ENCODE data around the gene CYSRT1. TPM values are rescaled to one million over a fixed set of nuclear protein-coding genes. Genes with fewer than 3 reads are reported as not detected.

CYSRT1 gene
- total and polyA plus RNA-seq, 7 experiments from 2014 or later: 0.45 to 0.63 (median 0.49) TPM; not detected in 3

DNA sequence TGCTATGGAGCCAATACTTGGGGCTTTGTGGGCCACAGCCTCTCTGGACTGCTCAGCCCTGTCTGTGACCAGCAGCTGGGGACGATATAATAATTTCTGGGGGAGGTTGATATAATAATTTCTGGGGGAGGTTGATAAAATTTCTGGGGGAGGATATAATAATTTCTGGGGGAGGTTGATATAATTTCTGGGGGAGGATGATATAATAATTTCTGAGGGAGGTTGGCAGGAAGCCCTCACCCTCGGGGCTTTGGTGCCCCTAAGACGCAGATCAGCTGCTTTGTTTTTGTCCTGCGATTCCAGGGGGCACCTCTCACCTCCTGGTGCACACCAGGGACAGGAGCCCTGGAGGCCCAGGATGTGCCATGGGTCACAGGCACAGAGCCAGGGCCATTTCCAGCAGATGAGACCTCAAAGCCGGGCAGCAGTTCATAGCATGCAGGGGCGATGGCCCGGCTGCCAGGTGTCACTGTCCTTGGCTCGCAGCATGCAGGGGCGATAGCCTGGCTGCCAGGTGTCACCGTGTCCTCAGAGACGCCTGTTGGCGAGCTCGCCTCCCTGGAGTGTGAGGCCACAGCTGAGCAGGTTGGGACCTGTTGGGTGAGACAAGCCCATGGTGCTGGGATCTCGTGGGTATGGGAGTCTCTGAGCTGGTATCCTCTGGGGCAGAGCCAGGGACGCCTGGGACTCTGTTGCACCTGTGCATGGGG, 48.8 kb downstream of the CYSRT1 start:
- H3K27ac Mint-ChIP-seq: no peak overlapping the region
- H3K9me3 Mint-ChIP-seq: no peaks in the 10 kb centered on the region
- CTCF ChIA-PET: interaction anchor here (0.8 kb wide), 1 partner anchor 90 kb away, joined by 3 read pairs; no protein-coding TSS in a partner anchor
- Histone ChIP-seq H3K27me3 (ENCODE audit: control insufficient read depth in 2 of 2, insufficient read depth in 2 of 2, low read length in 2 of 2) (no peaks in the 10 kb centered on the region), H3K4me3 (ENCODE audit: low read length) (no peak overlapping the region), H3K27ac (ENCODE audit: low read depth, low read length) (no peak overlapping the region), H3K4me1 (ENCODE audit: control insufficient read depth in 2 of 2, insufficient read depth in 2 of 2, low read length in 2 of 2) (peaks cover 0 to 30% of the 10 kb centered on the region in 2 donors), H3K36me3 (ENCODE audit: control insufficient read depth in 2 of 3, insufficient read depth in 3 of 3, low read length in 3 of 3) (peaks cover 0 to 29% (median 0%) of the 10 kb centered on the region in 3 experiments), H3K9me3 (ENCODE audit: control insufficient read depth in 2 of 3, low read length in 3 of 3) (no peaks in the 10 kb centered on the region)
- intact Hi-C loops (cut with micrococcal nuclease): no loop called here
- POLR2A ChIA-PET: interaction anchor here (1.3 kb wide), 1 partner anchor 33 kb away, joined by 4 read pairs; the partner anchor contains the start of gene TUBB4B
- H3K4me3 Mint-ChIP-seq: no peak overlapping the region
- peaks cover 1 to 20% (median 4%) of the 10 kb centered on the region in 5 donors for H3K36me3 Mint-ChIP-seq
- ATAC-seq (no peak), DNase-seq (no peak)
- peaks cover 15 to 33% (median 26%) of the 10 kb centered on the region in 7 donors for H3K4me1 Mint-ChIP-seq
- H3K27me3 Mint-ChIP-seq: no peaks in the 10 kb centered on the region

DNA sequence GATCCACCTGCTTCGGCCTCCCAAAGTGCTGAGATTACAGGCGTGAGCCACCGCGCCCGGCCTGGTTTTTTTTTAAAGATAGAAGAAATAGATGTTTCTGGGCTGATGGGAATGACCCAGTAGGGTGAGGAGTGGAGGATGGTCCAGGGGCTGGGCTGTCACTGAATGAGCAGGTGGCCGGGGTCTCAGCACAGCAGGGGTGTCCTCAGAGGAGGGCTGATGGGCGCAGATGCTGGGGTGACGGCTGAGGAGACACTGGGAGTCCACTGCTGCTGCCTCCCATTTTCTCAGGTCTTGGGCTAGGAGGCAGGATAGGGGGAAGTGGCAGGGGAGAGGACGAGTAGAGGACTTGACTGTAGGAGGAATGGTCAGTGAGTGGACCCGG, 50.2 kb downstream of the CYSRT1 start:
- H3K4me3 Mint-ChIP-seq: peak overlapping the region in 1 of 10 donors; percentile 57
- Histone ChIP-seq H3K27ac (ENCODE audit: low read depth, low read length) (no peak overlapping the region), H3K36me3 (ENCODE audit: control insufficient read depth in 2 of 3, insufficient read depth in 3 of 3, low read length in 3 of 3) (peaks cover 0 to 19% (median 0%) of the 10 kb centered on the region in 3 experiments), H3K4me1 (ENCODE audit: control insufficient read depth in 2 of 2, insufficient read depth in 2 of 2, low read length in 2 of 2) (peaks cover 0 to 30% of the 10 kb centered on the region in 2 donors), H3K9me3 (ENCODE audit: control insufficient read depth in 2 of 3, low read length in 3 of 3) (no peaks in the 10 kb centered on the region), H3K4me3 (ENCODE audit: low read length) (no peak overlapping the region), H3K27me3 (ENCODE audit: control insufficient read depth in 2 of 2, insufficient read depth in 2 of 2, low read length in 2 of 2) (no peaks in the 10 kb centered on the region)
- ChIA-PET CTCF (no interaction called here), POLR2A (no interaction called here)
- intact Hi-C loops (cut with micrococcal nuclease): no loop called here
- no peak for DNase-seq
- peak overlapping the region in 2 of 9 donors; percentile 32 to 51 for H3K27ac Mint-ChIP-seq
- ATAC-seq: no peak
- H3K27me3 Mint-ChIP-seq: no peaks in the 10 kb centered on the region
- H3K36me3 Mint-ChIP-seq: peaks cover 0 to 9% (median 4%) of the 10 kb centered on the region in 5 donors
- peaks cover 13 to 30% (median 20%) of the 10 kb centered on the region in 7 donors for H3K4me1 Mint-ChIP-seq
- no peaks in the 10 kb centered on the region for H3K9me3 Mint-ChIP-seq

Other genes starting within 250 kb of the CYSRT1 start
Only the 30 nearest of the 32 such genes appear.
- gene PAXX, start 232.8 kb upstream of the CYSRT1 start, total RNA-seq: 10 to 100 TPM; 54.8 to 78.2 (median 68.0) TPM
- gene PAXX, start 232.8 kb upstream of the CYSRT1 start, polyA plus RNA-seq: 10 to 100 TPM; 49.3 to 59.1 TPM
- gene CLIC3, start 228.6 kb upstream of the CYSRT1 start, total RNA-seq: 10 to 100 TPM in 1 of 5 experiments, 1 to 10 TPM in 1, under 1 TPM in 2, not detected in 1; 0.46 to 13.0 (median 1.4) TPM
- gene CLIC3, start 228.6 kb upstream of the CYSRT1 start, polyA plus RNA-seq: under 1 TPM; 0.31 to 0.77 TPM
- gene ABCA2, start 196.9 kb upstream of the CYSRT1 start, total RNA-seq: 100 to 1,000 TPM in 1 of 5 experiments, 10 to 100 TPM in 4; 18.4 to 112 (median 26.7) TPM
- gene ABCA2, start 196.9 kb upstream of the CYSRT1 start, polyA plus RNA-seq: 1 to 10 TPM; 1.8 to 2.5 TPM
- gene FUT7, start 193.1 kb upstream of the CYSRT1 start, total RNA-seq: 1 to 10 TPM in 1 of 5 experiments, under 1 TPM in 3, not detected in 1; 0.27 to 4.6 (median 0.50) TPM
- gene FUT7, start 193.1 kb upstream of the CYSRT1 start, polyA plus RNA-seq: under 1 TPM; 0.06 to 0.25 TPM
- gene NPDC1, start 179.0 kb upstream of the CYSRT1 start, total RNA-seq: 10 to 100 TPM in 2 of 5 experiments, 1 to 10 TPM in 3; 2.3 to 37.5 (median 7.4) TPM
- gene NPDC1, start 179.0 kb upstream of the CYSRT1 start, polyA plus RNA-seq: 1 to 10 TPM in 1 of 2 donors, under 1 TPM in 1; 0.36 to 1.2 TPM
- not detected for gene ENTPD2, start 171.1 kb upstream of the CYSRT1 start, total RNA-seq
- not detected for gene ENTPD2, start 171.1 kb upstream of the CYSRT1 start, polyA plus RNA-seq
- gene SAPCD2, start 154.6 kb upstream of the CYSRT1 start, total RNA-seq: 10 to 100 TPM in 1 of 5 experiments, 1 to 10 TPM in 1, under 1 TPM in 3; 0.16 to 22.1 (median 0.74) TPM
- gene SAPCD2, start 154.6 kb upstream of the CYSRT1 start, polyA plus RNA-seq: under 1 TPM in 1 of 2 donors, not detected in 1; 0.18 TPM
- 10 to 100 TPM; 11.6 to 27.6 (median 15.2) TPM for gene UAP1L1, start 147.7 kb upstream of the CYSRT1 start, total RNA-seq
- gene UAP1L1, start 147.7 kb upstream of the CYSRT1 start, polyA plus RNA-seq: 1 to 10 TPM in 1 of 2 donors, under 1 TPM in 1; 0.71 to 1.4 TPM
- gene MAN1B1, start 138.2 kb upstream of the CYSRT1 start, total RNA-seq: 10 to 100 TPM; 57.3 to 74.2 (median 70.2) TPM
- 10 to 100 TPM; 36.0 to 51.2 TPM for gene MAN1B1, start 138.2 kb upstream of the CYSRT1 start, polyA plus RNA-seq
- gene DPP7, start 110.4 kb upstream of the CYSRT1 start, total RNA-seq: 100 to 1,000 TPM; 235 to 328 (median 298) TPM
- gene DPP7, start 110.4 kb upstream of the CYSRT1 start, polyA plus RNA-seq: 100 to 1,000 TPM in 1 of 2 donors, 10 to 100 TPM in 1; 86.9 to 120 TPM
- gene GRIN1, start 86.0 kb upstream of the CYSRT1 start, total RNA-seq: not detected
- not detected for gene GRIN1, start 86.0 kb upstream of the CYSRT1 start, polyA plus RNA-seq
- gene LRRC26, start 55.1 kb upstream of the CYSRT1 start, total RNA-seq: under 1 TPM in 1 of 5 experiments, not detected in 4; 0.42 TPM
- gene LRRC26, start 55.1 kb upstream of the CYSRT1 start, polyA plus RNA-seq: not detected
- not detected for gene TMEM210, start 53.1 kb upstream of the CYSRT1 start, total RNA-seq
- not detected for gene TMEM210, start 53.1 kb upstream of the CYSRT1 start, polyA plus RNA-seq
- 100 to 1,000 TPM in 4 of 5 experiments, 10 to 100 TPM in 1; 77.3 to 147 (median 134) TPM for gene ANAPC2, start 36.6 kb upstream of the CYSRT1 start, total RNA-seq
- gene ANAPC2, start 36.6 kb upstream of the CYSRT1 start, polyA plus RNA-seq: 1 to 10 TPM; 7.4 to 7.8 TPM
- 10 to 100 TPM; 37.9 to 75.6 (median 46.8) TPM for gene SSNA1, start 36.5 kb upstream of the CYSRT1 start, total RNA-seq
- 100 to 1,000 TPM; 106 to 133 TPM for gene SSNA1, start 36.5 kb upstream of the CYSRT1 start, polyA plus RNA-seq
- gene TPRN, start 24.4 kb upstream of the CYSRT1 start, total RNA-seq: 10 to 100 TPM in 1 of 5 experiments, 1 to 10 TPM in 4; 7.1 to 13.5 (median 8.5) TPM
- under 1 TPM; 0.35 to 0.54 TPM for gene TPRN, start 24.4 kb upstream of the CYSRT1 start, polyA plus RNA-seq
- 10 to 100 TPM; 22.6 to 43.2 (median 34.7) TPM for gene TMEM203, start 19.5 kb upstream of the CYSRT1 start, total RNA-seq
- 100 to 1,000 TPM; 156 to 172 TPM for gene TMEM203, start 19.5 kb upstream of the CYSRT1 start, polyA plus RNA-seq
- gene NDOR1, start 19.5 kb upstream of the CYSRT1 start, total RNA-seq: 10 to 100 TPM; 32.2 to 42.0 (median 34.0) TPM
- gene NDOR1, start 19.5 kb upstream of the CYSRT1 start, polyA plus RNA-seq: 10 to 100 TPM in 1 of 2 donors, 1 to 10 TPM in 1; 4.5 to 10.3 TPM
- gene RNF208, start 2.9 kb upstream of the CYSRT1 start, total RNA-seq: 1 to 10 TPM in 4 of 5 experiments, under 1 TPM in 1; 0.85 to 4.3 (median 1.2) TPM
- not detected for gene RNF208, start 2.9 kb upstream of the CYSRT1 start, polyA plus RNA-seq
- gene RNF224, start 2.3 kb downstream of the CYSRT1 start, total RNA-seq: under 1 TPM in 1 of 5 experiments, not detected in 4; 0.12 TPM
- not detected for gene RNF224, start 2.3 kb downstream of the CYSRT1 start, polyA plus RNA-seq
- gene SLC34A3, start 5.7 kb downstream of the CYSRT1 start, total RNA-seq: under 1 TPM in 2 of 5 experiments, not detected in 3; 0.16 TPM
- gene SLC34A3, start 5.7 kb downstream of the CYSRT1 start, polyA plus RNA-seq: not detected
- 100 to 1,000 TPM in 1 of 5 experiments, 10 to 100 TPM in 4; 44.2 to 260 (median 87.5) TPM for gene TUBB4B, start 16.1 kb downstream of the CYSRT1 start, total RNA-seq
- 10 to 100 TPM; 17.5 to 49.9 TPM for gene TUBB4B, start 16.1 kb downstream of the CYSRT1 start, polyA plus RNA-seq
- not detected for gene STPG3, start 26.1 kb downstream of the CYSRT1 start, total RNA-seq
- gene STPG3, start 26.1 kb downstream of the CYSRT1 start, polyA plus RNA-seq: not detected
- 10 to 100 TPM; 33.4 to 64.2 (median 38.9) TPM for gene NELFB, start 30.2 kb downstream of the CYSRT1 start, total RNA-seq
- gene NELFB, start 30.2 kb downstream of the CYSRT1 start, polyA plus RNA-seq: 10 to 100 TPM; 22.9 to 36.5 TPM
- 10 to 100 TPM in 2 of 5 experiments, 1 to 10 TPM in 2, under 1 TPM in 1; 0.84 to 16.6 (median 2.3) TPM for gene TOR4A, start 52.6 kb downstream of the CYSRT1 start, total RNA-seq
- under 1 TPM in 1 of 2 donors, not detected in 1; 0.07 TPM for gene TOR4A, start 52.6 kb downstream of the CYSRT1 start, polyA plus RNA-seq
- gene NRARP, start 77.1 kb downstream of the CYSRT1 start, total RNA-seq: 1 to 10 TPM in 3 of 5 experiments, under 1 TPM in 2; 0.70 to 2.7 (median 1.7) TPM
- gene NRARP, start 77.1 kb downstream of the CYSRT1 start, polyA plus RNA-seq: not detected
- gene EXD3, start 198.0 kb downstream of the CYSRT1 start, total RNA-seq: 10 to 100 TPM; 11.7 to 27.2 (median 24.7) TPM
- gene EXD3, start 198.0 kb downstream of the CYSRT1 start, polyA plus RNA-seq: 1 to 10 TPM; 3.5 to 7.6 TPM
- 10 to 100 TPM in 2 of 5 experiments, 1 to 10 TPM in 2, under 1 TPM in 1; 0.94 to 11.1 (median 6.0) TPM for gene NOXA1, start 198.2 kb downstream of the CYSRT1 start, total RNA-seq
- gene NOXA1, start 198.2 kb downstream of the CYSRT1 start, polyA plus RNA-seq: 1 to 10 TPM in 1 of 2 donors, under 1 TPM in 1; 0.73 to 2.6 TPM
- gene ENTPD8, start 216.2 kb downstream of the CYSRT1 start, total RNA-seq: not detected
- not detected for gene ENTPD8, start 216.2 kb downstream of the CYSRT1 start, polyA plus RNA-seq
- 10 to 100 TPM; 22.9 to 92.0 (median 57.3) TPM for gene NSMF, start 234.2 kb downstream of the CYSRT1 start, total RNA-seq
- 10 to 100 TPM; 10.9 to 21.4 TPM for gene NSMF, start 234.2 kb downstream of the CYSRT1 start, polyA plus RNA-seq

Data from naive thymus-derived CD4-positive, alpha-beta T cell (primary cell).